ENCODE measurements around the gene GCLM. TPM values are rescaled to one million over a fixed set of nuclear protein-coding genes. Genes with fewer than 3 reads are reported as not detected.
A peak's percentile ranks its signal among the peaks of the same experiment; 100 is the strongest.

GCLM gene
- polyA plus RNA-seq, 3 donors: 1.2 to 4.4 (median 3.2) TPM

GRCh38 chr1:93841771-93842170 is 67.5 kb downstream of the GCLM start:
- TF ChIP-seq CTCF (IDR thresholded peaks at IDR 0.05): no peak
- H3K79me2 ChIP-seq (ENCODE audit: insufficient read depth, low read length): no peaks in the 10 kb centered on the region
- intact Hi-C loops (cut with micrococcal nuclease): loop anchor here (10.0 kb wide), 5 partner anchors 207 to 537 kb away; partner anchors contain the start of gene DR1 (in 1 of the 2)
- WGBS (ENCODE audit: insufficient coverage): 100% methylated on average over 3 of the region's 3 CpGs
- no peaks in the 10 kb centered on the region for H3K36me3 ChIP-seq (replicated peaks in 1 of 2; ENCODE audit: control insufficient read depth in 1 of 2, insufficient read depth in 2 of 2, low read length in 2 of 2)
- Mint-ChIP-seq H3K4me1 (peaks cover 39% of the 10 kb centered on the region), H3K36me3 (peaks cover 0 to 3% of the 10 kb centered on the region in 2 donors), H3K27me3 (ENCODE audit: low read depth in 3 of 3) (no peaks in the 10 kb centered on the region), H3K27ac (peak overlapping the region in 2 of 7 donors; percentile 38 to 53), H3K9me3 (peaks cover 0 to 4% (median 2%) of the 10 kb centered on the region in 7 donors), H3K4me3 (no peak overlapping the region)
- no peak overlapping the region for H3K9ac ChIP-seq (ENCODE audit: insufficient read depth, low read length, poor library complexity, severe bottlenecking)
- H3K27me3 ChIP-seq (ENCODE audit: control insufficient read depth in 2 of 2, insufficient read depth in 2 of 2, low read length in 2 of 2): no peaks in the 10 kb centered on the region
- H3K9me3 ChIP-seq (replicated peaks in 1 of 2; ENCODE audit: control insufficient read depth in 1 of 2, insufficient read depth in 1 of 2, low read length in 2 of 2): no peaks in the 10 kb centered on the region
- H3K4me3 ChIP-seq (replicated peaks in 1 of 3; ENCODE audit: low read depth in 2 of 3, low read length in 3 of 3): no peak overlapping the region
- H2AFZ ChIP-seq (ENCODE audit: insufficient read depth, low read depth, low read length, poor library complexity, severe bottlenecking): no peak overlapping the region
- peaks cover 22 to 27% of the 10 kb centered on the region in 2 donors for H3K4me1 ChIP-seq (ENCODE audit: control insufficient read depth in 1 of 2, insufficient read depth in 2 of 2, low read length in 2 of 2)
- no peak for DNase-seq
- no peak overlapping the region for H3K4me2 ChIP-seq (replicated peaks; ENCODE audit: extremely low read depth, low read length, poor library complexity, severe bottlenecking)
- no peaks in the 10 kb centered on the region for H4K20me1 ChIP-seq (ENCODE audit: insufficient read depth, low read length)
- no peak overlapping the region for H3K27ac ChIP-seq (ENCODE audit: low read depth in 1 of 2, low read length in 2 of 2)

- intact Hi-C loops (cut with micrococcal nuclease): loop anchor here (10.0 kb wide), 5 partner anchors 206 to 536 kb away; partner anchors contain the start of gene DR1 (in 1 of the 2)
- Histone ChIP-seq H3K27ac (ENCODE audit: low read depth in 1 of 2, low read length in 2 of 2) (no peak overlapping the region), H3K4me3 (replicated peaks in 1 of 3; ENCODE audit: low read depth in 2 of 3, low read length in 3 of 3) (no peak overlapping the region), H4K20me1 (ENCODE audit: insufficient read depth, low read length) (no peaks in the 10 kb centered on the region), H3K4me1 (ENCODE audit: control insufficient read depth in 1 of 2, insufficient read depth in 2 of 2, low read length in 2 of 2) (peaks cover 22% of the 10 kb centered on the region in 2 donors), H3K4me2 (replicated peaks; ENCODE audit: extremely low read depth, low read length, poor library complexity, severe bottlenecking) (no peak overlapping the region), H3K9me3 (replicated peaks in 1 of 2; ENCODE audit: control insufficient read depth in 1 of 2, insufficient read depth in 1 of 2, low read length in 2 of 2) (no peaks in the 10 kb centered on the region), H3K79me2 (ENCODE audit: insufficient read depth, low read length) (no peaks in the 10 kb centered on the region), H3K27me3 (ENCODE audit: control insufficient read depth in 2 of 2, insufficient read depth in 2 of 2, low read length in 2 of 2) (no peaks in the 10 kb centered on the region), H2AFZ (ENCODE audit: insufficient read depth, low read depth, low read length, poor library complexity, severe bottlenecking) (no peak overlapping the region), H3K9ac (ENCODE audit: insufficient read depth, low read length, poor library complexity, severe bottlenecking) (no peak overlapping the region), H3K36me3 (replicated peaks in 1 of 2; ENCODE audit: control insufficient read depth in 1 of 2, insufficient read depth in 2 of 2, low read length in 2 of 2) (no peaks in the 10 kb centered on the region)
- Mint-ChIP-seq H3K36me3 (peaks cover 0 to 3% of the 10 kb centered on the region in 2 donors), H3K9me3 (peaks cover 4 to 9% (median 5%) of the 10 kb centered on the region in 7 donors), H3K4me1 (peaks cover 39% of the 10 kb centered on the region), H3K4me3 (no peak overlapping the region), H3K27me3 (ENCODE audit: low read depth in 3 of 3) (no peaks in the 10 kb centered on the region), H3K27ac (no peak overlapping the region)
- 93% methylated on average over 3 of the region's 4 CpGs for WGBS (ENCODE audit: insufficient coverage)
- no peak for TF ChIP-seq CTCF (IDR thresholded peaks at IDR 0.05)
- DNase-seq: no peak
These were observed 68.2 kb downstream of the GCLM start for GRCh38 chr1:93840956-93841482.

Data from CD14-positive monocyte (primary cell).